ENCODE data around the gene LCP2. TPM values are rescaled to one million over a fixed set of nuclear protein-coding genes. Genes with fewer than 3 reads are reported as not detected.

The LCP2 gene
- total RNA-seq, 1 donor from 2014 or later: not detected

DNA sequence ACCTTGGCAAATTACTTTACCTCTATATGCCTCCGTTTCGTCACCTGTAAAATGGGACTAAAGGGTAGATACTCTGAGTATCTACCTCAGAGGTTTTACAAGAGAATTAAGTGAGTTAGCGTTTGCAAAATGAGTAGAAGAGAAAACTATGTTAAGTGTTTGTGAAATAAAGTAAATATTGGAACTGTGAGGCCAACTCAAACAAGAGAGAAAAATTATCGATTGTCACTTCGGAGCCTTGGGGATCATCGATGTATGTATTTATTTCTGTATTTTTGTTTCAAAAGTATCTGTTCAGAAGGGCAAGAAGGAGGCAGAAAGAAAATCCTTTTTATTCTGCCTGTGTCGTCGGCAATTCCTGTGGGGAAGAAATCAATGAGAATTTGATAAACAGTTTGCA is 90.6 kb downstream of the LCP2 start:
- DNase-seq (ENCODE audit: extremely low spot score, unreplicated experiment): no peak
- Mint-ChIP-seq H3K27ac (ENCODE audit: unreplicated experiment) (no peak overlapping the region), H3K27me3 (ENCODE audit: unreplicated experiment) (peaks cover 75% of the 10 kb centered on the region), H3K4me1 (ENCODE audit: unreplicated experiment) (no peaks in the 10 kb centered on the region), H3K4me3 (ENCODE audit: unreplicated experiment) (no peak overlapping the region), H3K9me3 (ENCODE audit: unreplicated experiment) (peaks cover 5% of the 10 kb centered on the region), H3K36me3 (ENCODE audit: unreplicated experiment) (no peaks in the 10 kb centered on the region)
- TF ChIP-seq, protein P1, sequence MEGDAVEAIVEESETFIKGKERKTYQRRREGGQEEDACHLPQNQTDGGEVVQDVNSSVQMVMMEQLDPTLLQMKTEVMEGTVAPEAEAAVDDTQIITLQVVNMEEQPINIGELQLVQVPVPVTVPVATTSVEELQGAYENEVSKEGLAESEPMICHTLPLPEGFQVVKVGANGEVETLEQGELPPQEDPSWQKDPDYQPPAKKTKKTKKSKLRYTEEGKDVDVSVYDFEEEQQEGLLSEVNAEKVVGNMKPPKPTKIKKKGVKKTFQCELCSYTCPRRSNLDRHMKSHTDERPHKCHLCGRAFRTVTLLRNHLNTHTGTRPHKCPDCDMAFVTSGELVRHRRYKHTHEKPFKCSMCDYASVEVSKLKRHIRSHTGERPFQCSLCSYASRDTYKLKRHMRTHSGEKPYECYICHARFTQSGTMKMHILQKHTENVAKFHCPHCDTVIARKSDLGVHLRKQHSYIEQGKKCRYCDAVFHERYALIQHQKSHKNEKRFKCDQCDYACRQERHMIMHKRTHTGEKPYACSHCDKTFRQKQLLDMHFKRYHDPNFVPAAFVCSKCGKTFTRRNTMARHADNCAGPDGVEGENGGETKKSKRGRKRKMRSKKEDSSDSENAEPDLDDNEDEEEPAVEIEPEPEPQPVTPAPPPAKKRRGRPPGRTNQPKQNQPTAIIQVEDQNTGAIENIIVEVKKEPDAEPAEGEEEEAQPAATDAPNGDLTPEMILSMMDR (IDR thresholded peaks at IDR 0.05): no peak

- H3K4me1 Mint-ChIP-seq (ENCODE audit: unreplicated experiment): no peaks in the 10 kb centered on the region
- no peaks in the 10 kb centered on the region for H3K36me3 Mint-ChIP-seq (ENCODE audit: unreplicated experiment)
- H3K27me3 Mint-ChIP-seq (ENCODE audit: unreplicated experiment): peaks cover 82% of the 10 kb centered on the region
- no peak for DNase-seq (ENCODE audit: extremely low spot score, unreplicated experiment)
- H3K27ac Mint-ChIP-seq (ENCODE audit: unreplicated experiment): no peak overlapping the region
- H3K9me3 Mint-ChIP-seq (ENCODE audit: unreplicated experiment): peaks cover 5% of the 10 kb centered on the region
- H3K4me3 Mint-ChIP-seq (ENCODE audit: unreplicated experiment): no peak overlapping the region
- TF ChIP-seq, protein P1 (IDR thresholded peaks at IDR 0.05): no peak
Observed at GRCh38 chr5:170206216-170206615, 91.4 kb downstream of the LCP2 start.

- no peaks in the 10 kb centered on the region for H3K4me1 Mint-ChIP-seq (ENCODE audit: unreplicated experiment)
- H3K9me3 Mint-ChIP-seq (ENCODE audit: unreplicated experiment): no peaks in the 10 kb centered on the region
- no peak overlapping the region for H3K4me3 Mint-ChIP-seq (ENCODE audit: unreplicated experiment)
Observed at GRCh38 chr5:170204202-170204601, 93.4 kb downstream of the LCP2 start.

DNA sequence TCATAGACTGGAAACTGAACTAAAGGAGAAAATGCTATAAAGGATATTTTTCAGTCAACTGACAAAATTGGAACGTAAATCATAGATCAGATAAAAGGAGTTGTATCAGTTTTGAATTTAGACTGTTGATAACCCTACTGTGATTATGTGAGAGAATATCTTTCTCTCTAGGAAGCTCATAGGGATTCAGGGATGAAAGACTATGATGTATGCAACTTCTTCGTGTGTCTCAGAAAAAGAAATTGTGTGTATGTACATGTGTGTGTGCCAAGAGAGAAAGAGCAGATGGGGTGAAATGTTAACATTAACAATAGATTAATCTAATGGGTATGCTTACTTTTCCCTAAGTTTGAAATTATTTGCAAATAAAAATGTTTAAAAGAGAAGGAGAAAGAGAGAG is 95.5 kb downstream of the LCP2 start:
- Mint-ChIP-seq H3K4me1 (ENCODE audit: unreplicated experiment) (no peaks in the 10 kb centered on the region), H3K27ac (ENCODE audit: unreplicated experiment) (no peak overlapping the region), H3K4me3 (ENCODE audit: unreplicated experiment) (no peak overlapping the region), H3K27me3 (ENCODE audit: unreplicated experiment) (peaks cover 84% of the 10 kb centered on the region), H3K36me3 (ENCODE audit: unreplicated experiment) (no peaks in the 10 kb centered on the region), H3K9me3 (ENCODE audit: unreplicated experiment) (no peaks in the 10 kb centered on the region)
- TF ChIP-seq, protein P1 (IDR thresholded peaks at IDR 0.05): no peak
- no peak for DNase-seq (ENCODE audit: extremely low spot score, unreplicated experiment)

More at GRCh38 chr5:170204202-170204601, 93.4 kb downstream of the LCP2 start:
- peaks cover 80% of the 10 kb centered on the region for H3K27me3 Mint-ChIP-seq (ENCODE audit: unreplicated experiment)
- no peak overlapping the region for H3K27ac Mint-ChIP-seq (ENCODE audit: unreplicated experiment)
- TF ChIP-seq, protein P1 (IDR thresholded peaks at IDR 0.05): no peak
- DNase-seq (ENCODE audit: extremely low spot score, unreplicated experiment): no peak
- H3K36me3 Mint-ChIP-seq (ENCODE audit: unreplicated experiment): no peaks in the 10 kb centered on the region

DNA sequence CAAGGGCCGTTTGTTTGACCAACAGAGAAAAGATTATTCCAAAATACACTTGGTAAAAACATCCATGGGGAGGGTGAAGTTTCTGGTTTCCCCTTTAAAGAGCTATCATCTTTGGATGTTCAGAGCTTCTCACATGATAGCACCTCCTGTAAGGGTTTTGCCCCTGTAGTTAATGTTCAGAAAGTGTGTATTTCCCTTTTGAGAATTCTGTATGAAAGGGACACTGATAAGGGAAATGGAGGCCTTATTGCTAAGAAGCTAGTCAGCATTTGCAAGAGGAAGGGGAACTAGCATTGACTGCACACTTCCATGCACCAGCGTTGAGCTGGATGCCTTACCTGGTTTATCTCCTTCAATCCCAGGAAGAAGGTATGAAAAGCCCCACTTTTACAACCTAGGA is 96.3 kb downstream of the LCP2 start:
- no peak overlapping the region for H3K27ac Mint-ChIP-seq (ENCODE audit: unreplicated experiment)
- no peaks in the 10 kb centered on the region for H3K4me1 Mint-ChIP-seq (ENCODE audit: unreplicated experiment)
- no peaks in the 10 kb centered on the region for H3K36me3 Mint-ChIP-seq (ENCODE audit: unreplicated experiment)
- H3K4me3 Mint-ChIP-seq (ENCODE audit: unreplicated experiment): no peak overlapping the region
- TF ChIP-seq, protein P1 (IDR thresholded peaks at IDR 0.05): no peak
- H3K9me3 Mint-ChIP-seq (ENCODE audit: unreplicated experiment): no peaks in the 10 kb centered on the region
- peaks cover 84% of the 10 kb centered on the region for H3K27me3 Mint-ChIP-seq (ENCODE audit: unreplicated experiment)
- no peak for DNase-seq (ENCODE audit: extremely low spot score, unreplicated experiment)

Measured in osteocyte (in vitro differentiated cells).